Measurements from ENCODE around the gene SNX8. TPM values are rescaled to one million over a fixed set of nuclear protein-coding genes. Genes with fewer than 3 reads are reported as not detected.

The SNX8 gene
- total and polyA plus RNA-seq, 4 donors = 24.6 to 54.6 (median 45.8) TPM

- peak overlapping the region; percentile 96 to 97 for H3K27ac ChIP-seq (ENCODE audit: low read depth in 1 of 2, low read length in 1 of 2)
- 0% methylated on average over 26 of the region's 26 CpGs for WGBS, 2 donors
- H3K9me3 ChIP-seq (ENCODE audit: control insufficient read depth in 4 of 4, insufficient read depth in 3 of 4, low read length in 3 of 4) = no peaks in the 10 kb centered on the region
- TF ChIP-seq, protein P1, sequence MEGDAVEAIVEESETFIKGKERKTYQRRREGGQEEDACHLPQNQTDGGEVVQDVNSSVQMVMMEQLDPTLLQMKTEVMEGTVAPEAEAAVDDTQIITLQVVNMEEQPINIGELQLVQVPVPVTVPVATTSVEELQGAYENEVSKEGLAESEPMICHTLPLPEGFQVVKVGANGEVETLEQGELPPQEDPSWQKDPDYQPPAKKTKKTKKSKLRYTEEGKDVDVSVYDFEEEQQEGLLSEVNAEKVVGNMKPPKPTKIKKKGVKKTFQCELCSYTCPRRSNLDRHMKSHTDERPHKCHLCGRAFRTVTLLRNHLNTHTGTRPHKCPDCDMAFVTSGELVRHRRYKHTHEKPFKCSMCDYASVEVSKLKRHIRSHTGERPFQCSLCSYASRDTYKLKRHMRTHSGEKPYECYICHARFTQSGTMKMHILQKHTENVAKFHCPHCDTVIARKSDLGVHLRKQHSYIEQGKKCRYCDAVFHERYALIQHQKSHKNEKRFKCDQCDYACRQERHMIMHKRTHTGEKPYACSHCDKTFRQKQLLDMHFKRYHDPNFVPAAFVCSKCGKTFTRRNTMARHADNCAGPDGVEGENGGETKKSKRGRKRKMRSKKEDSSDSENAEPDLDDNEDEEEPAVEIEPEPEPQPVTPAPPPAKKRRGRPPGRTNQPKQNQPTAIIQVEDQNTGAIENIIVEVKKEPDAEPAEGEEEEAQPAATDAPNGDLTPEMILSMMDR (IDR thresholded peaks at IDR 0.05; ENCODE audit: control extremely low read depth, extremely low read depth) = no peak
- H3K9ac ChIP-seq (ENCODE audit: insufficient read depth in 1 of 2, low read length in 2 of 2) = peak overlapping the region; percentile 100
- ATAC-seq (ENCODE audit: insufficient read depth, low FRiP score) (peak; percentile 88), DNase-seq (peak in 2 of 3 donors; percentile 93 to 95)
- peaks cover 0 to 9% (median 2%) of the 10 kb centered on the region in 4 donors for H3K36me3 ChIP-seq (ENCODE audit: control insufficient read depth in 4 of 4, insufficient read depth in 4 of 4, low read length in 4 of 4)
- H3K4me3 ChIP-seq = peak overlapping the region; percentile 32
- H3K27me3 ChIP-seq (ENCODE audit: control insufficient read depth in 3 of 3, insufficient read depth in 3 of 3, low read length in 2 of 3) = no peaks in the 10 kb centered on the region
- H3K4me1 ChIP-seq (ENCODE audit: control insufficient read depth in 5 of 5, insufficient read depth in 5 of 5, low read length in 5 of 5) = peaks cover 0 to 21% (median 12%) of the 10 kb centered on the region in 5 donors
Measured at GRCh38 chr7:2353936-2354185, 39.6 kb upstream of the SNX8 start.

DNA sequence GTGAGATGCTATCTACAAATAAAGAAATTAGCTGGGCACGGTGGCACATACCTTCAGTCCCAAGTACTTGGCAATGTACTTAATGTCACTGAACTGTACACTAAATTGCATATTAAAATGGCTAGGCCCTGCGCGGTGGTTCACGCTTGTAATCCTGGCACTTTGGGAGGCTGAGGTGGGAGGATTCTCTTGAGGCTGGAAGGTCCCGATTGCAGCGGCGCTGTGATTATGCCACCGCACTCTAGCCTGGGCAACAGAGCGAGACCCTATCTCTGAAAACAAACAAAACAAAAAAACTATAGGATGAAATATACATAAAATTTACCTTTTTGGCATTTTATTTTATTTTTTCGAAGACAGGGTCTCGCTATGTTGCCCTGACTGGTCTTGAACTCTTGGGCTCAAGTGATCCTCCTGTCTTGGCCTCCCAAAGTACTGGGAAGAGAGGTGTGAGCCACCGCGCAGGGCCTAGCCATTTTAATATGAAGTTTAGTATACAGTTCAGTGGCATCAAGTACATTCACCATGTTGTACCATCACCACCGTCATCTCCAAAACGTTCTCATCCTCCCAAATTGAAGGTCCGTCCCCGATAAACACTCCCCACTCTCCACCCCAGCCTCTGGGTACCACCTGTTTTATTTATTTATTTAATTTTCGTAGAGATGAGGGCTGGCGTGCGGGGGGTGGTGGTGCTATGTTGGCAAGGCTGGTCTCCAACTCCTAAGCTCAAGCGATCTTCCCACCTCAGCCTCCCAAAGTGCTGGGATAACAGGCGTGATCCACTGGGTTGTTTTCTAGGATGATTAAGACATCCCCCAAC, 39.1 kb upstream of the SNX8 start:
- Histone ChIP-seq H3K36me3 (ENCODE audit: control insufficient read depth in 4 of 4, insufficient read depth in 4 of 4, low read length in 4 of 4) (peaks cover 0 to 9% (median 2%) of the 10 kb centered on the region in 4 donors), H3K27me3 (ENCODE audit: control insufficient read depth in 3 of 3, insufficient read depth in 3 of 3, low read length in 2 of 3) (no peaks in the 10 kb centered on the region), H3K27ac (ENCODE audit: low read depth in 1 of 2, low read length in 1 of 2) (peak overlapping the region; percentile 96 to 97), H3K4me3 (peak overlapping the region; percentile 32), H3K9ac (ENCODE audit: insufficient read depth in 1 of 2, low read length in 2 of 2) (peak overlapping the region; percentile 46 to 100), H3K4me1 (ENCODE audit: control insufficient read depth in 5 of 5, insufficient read depth in 5 of 5, low read length in 5 of 5) (peaks cover 0 to 21% (median 12%) of the 10 kb centered on the region in 5 donors), H3K9me3 (ENCODE audit: control insufficient read depth in 4 of 4, insufficient read depth in 3 of 4, low read length in 3 of 4) (no peaks in the 10 kb centered on the region)
- 55 to 61% methylated on average over 22 of the region's 22 CpGs for WGBS, 2 donors
- ATAC-seq (ENCODE audit: insufficient read depth, low FRiP score) (no peak), DNase-seq (no peak)
- TF ChIP-seq, protein P1 (IDR thresholded peaks at IDR 0.05; ENCODE audit: control extremely low read depth, extremely low read depth) = no peak

DNA sequence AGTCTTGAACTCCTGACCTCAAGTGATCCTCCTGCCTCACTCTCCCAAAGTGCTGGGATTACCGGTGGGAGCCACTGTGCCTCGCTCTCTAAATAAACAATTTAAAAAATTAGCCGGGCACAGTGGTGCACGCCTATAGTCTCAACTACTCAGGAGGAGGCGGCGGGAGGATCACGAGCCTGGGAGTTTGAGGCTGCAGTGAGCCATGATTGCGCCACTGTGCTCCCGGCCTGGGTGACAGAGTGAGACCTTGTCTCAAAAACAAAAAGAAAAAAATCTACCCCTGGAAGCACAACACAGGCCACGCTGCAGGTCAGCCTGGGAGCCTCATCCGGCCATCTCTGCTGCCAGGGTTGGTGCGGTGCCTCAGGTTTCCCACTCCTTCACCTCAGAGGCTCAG, 36.6 kb upstream of the SNX8 start:
- H3K4me1 ChIP-seq (ENCODE audit: control insufficient read depth in 5 of 5, insufficient read depth in 5 of 5, low read length in 5 of 5) = peaks cover 0 to 10% (median 3%) of the 10 kb centered on the region in 5 donors
- no peak overlapping the region for H3K27ac ChIP-seq (ENCODE audit: low read depth in 1 of 2, low read length in 1 of 2)
- ATAC-seq (ENCODE audit: insufficient read depth, low FRiP score) = no peak
- H3K4me3 ChIP-seq = no peak overlapping the region
- no peak for DNase-seq
- no peaks in the 10 kb centered on the region for H3K9me3 ChIP-seq (ENCODE audit: control insufficient read depth in 4 of 4, insufficient read depth in 3 of 4, low read length in 3 of 4)
- no peak overlapping the region for H3K9ac ChIP-seq (ENCODE audit: insufficient read depth in 1 of 2, low read length in 2 of 2)
- TF ChIP-seq, protein P1 (IDR thresholded peaks at IDR 0.05; ENCODE audit: control extremely low read depth, extremely low read depth) = no peak
- WGBS, 2 donors = 83 to 91% methylated on average over 12 of the region's 12 CpGs
- H3K36me3 ChIP-seq (ENCODE audit: control insufficient read depth in 4 of 4, insufficient read depth in 4 of 4, low read length in 4 of 4) = no peaks in the 10 kb centered on the region
- H3K27me3 ChIP-seq (ENCODE audit: control insufficient read depth in 3 of 3, insufficient read depth in 3 of 3, low read length in 2 of 3) = no peaks in the 10 kb centered on the region

Data from lung (tissue), 12 donors.